Measurements from ENCODE around the gene LAIR1. TPM values are rescaled to one million over a fixed set of nuclear protein-coding genes. Genes with fewer than 3 reads are reported as not detected.

The LAIR1 gene
- total RNA-seq, 1 experiment from 2014 or later: 0.37 TPM

DNA sequence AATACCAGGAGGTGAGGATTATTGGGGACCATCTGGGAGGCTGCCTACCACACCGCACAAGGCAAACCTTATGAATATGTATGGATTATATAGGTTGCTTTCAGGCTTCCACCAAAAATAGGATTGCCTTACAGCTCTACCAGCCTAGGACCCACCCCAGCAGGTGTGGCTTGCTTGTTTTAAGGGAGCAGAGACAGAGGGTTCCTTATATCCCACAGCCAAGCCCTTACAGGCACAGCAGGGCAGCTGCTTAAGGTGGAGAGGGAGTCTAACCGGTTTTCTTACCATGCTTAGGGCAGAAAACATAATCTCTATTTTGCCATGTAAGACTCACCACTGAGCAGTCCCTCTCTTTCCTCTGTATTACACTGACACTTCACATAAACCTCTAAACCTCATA lies 34.5 kb upstream of the LAIR1 start:
- peaks cover 5% of the 10 kb centered on the region for H3K9me3 Mint-ChIP-seq
- CTCF ChIA-PET: interaction anchor here (0.9 kb wide), 1 partner anchor 40 kb away, joined by 4 read pairs; no protein-coding TSS in a partner anchor
- H3K27ac Mint-ChIP-seq: no peak overlapping the region
- no peak for ATAC-seq
- H3K36me3 Mint-ChIP-seq: no peaks in the 10 kb centered on the region
- no peak for TF ChIP-seq GRHL2 (CRISPR knock-in tag; IDR thresholded peaks at IDR 0.05; ENCODE audit: insufficient replicate concordance, severe bottlenecking)
- TF ChIP-seq MXD4 (CRISPR knock-in tag; IDR thresholded peaks at IDR 0.05; ENCODE audit: borderline replicate concordance): no peak
- H3K4me3 Mint-ChIP-seq: no peak overlapping the region
- peaks cover 4% of the 10 kb centered on the region for H3K4me1 Mint-ChIP-seq
- POLR2A ChIA-PET: no interaction called here
- DNase-seq (ENCODE audit: low spot score): no peak
- peaks cover 6% of the 10 kb centered on the region for H3K27me3 Mint-ChIP-seq (ENCODE audit: low read depth)

DNA sequence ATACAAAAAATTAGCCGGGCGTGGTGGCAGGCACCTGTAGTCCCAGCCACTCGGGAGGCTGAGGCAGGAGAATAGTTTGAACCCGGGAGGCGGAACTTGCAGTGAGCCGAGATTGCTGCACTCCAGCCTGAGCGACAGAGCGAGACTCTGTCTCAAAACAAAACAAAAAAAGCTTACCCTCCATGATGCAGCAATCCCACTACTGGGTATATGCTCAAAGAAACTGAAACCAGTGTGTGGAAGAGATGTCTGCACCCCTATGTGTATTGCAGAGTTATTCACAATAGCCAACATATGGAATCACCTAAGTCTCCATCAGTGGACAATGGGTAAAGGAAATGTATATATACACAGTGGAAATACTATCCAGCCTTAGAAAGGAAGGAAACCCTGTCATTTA lies 31.0 kb upstream of the LAIR1 start:
- TF ChIP-seq, protein P1, sequence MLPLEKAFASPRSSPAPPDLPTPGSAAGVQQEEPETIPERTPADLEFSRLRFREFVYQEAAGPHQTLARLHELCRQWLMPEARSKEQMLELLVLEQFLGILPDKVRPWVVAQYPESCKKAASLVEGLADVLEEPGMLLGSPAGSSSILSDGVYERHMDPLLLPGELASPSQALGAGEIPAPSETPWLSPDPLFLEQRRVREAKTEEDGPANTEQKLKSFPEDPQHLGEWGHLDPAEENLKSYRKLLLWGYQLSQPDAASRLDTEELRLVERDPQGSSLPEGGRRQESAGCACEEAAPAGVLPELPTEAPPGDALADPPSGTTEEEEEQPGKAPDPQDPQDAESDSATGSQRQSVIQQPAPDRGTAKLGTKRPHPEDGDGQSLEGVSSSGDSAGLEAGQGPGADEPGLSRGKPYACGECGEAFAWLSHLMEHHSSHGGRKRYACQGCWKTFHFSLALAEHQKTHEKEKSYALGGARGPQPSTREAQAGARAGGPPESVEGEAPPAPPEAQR (CRISPR knock-in tag; IDR thresholded peaks at IDR 0.05): no peak
- TF ChIP-seq, protein P2, sequence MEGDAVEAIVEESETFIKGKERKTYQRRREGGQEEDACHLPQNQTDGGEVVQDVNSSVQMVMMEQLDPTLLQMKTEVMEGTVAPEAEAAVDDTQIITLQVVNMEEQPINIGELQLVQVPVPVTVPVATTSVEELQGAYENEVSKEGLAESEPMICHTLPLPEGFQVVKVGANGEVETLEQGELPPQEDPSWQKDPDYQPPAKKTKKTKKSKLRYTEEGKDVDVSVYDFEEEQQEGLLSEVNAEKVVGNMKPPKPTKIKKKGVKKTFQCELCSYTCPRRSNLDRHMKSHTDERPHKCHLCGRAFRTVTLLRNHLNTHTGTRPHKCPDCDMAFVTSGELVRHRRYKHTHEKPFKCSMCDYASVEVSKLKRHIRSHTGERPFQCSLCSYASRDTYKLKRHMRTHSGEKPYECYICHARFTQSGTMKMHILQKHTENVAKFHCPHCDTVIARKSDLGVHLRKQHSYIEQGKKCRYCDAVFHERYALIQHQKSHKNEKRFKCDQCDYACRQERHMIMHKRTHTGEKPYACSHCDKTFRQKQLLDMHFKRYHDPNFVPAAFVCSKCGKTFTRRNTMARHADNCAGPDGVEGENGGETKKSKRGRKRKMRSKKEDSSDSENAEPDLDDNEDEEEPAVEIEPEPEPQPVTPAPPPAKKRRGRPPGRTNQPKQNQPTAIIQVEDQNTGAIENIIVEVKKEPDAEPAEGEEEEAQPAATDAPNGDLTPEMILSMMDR (IDR thresholded peaks at IDR 0.05): no peak
- TF ChIP-seq TEAD1 (CRISPR knock-in tag; IDR thresholded peaks at IDR 0.05) (no peak), RELA (CRISPR knock-in tag; IDR thresholded peaks at IDR 0.05; ENCODE audit: borderline replicate concordance) (no peak), NFATC4 (CRISPR knock-in tag; IDR thresholded peaks at IDR 0.05) (no peak)
- TF ChIP-seq, protein P3, sequence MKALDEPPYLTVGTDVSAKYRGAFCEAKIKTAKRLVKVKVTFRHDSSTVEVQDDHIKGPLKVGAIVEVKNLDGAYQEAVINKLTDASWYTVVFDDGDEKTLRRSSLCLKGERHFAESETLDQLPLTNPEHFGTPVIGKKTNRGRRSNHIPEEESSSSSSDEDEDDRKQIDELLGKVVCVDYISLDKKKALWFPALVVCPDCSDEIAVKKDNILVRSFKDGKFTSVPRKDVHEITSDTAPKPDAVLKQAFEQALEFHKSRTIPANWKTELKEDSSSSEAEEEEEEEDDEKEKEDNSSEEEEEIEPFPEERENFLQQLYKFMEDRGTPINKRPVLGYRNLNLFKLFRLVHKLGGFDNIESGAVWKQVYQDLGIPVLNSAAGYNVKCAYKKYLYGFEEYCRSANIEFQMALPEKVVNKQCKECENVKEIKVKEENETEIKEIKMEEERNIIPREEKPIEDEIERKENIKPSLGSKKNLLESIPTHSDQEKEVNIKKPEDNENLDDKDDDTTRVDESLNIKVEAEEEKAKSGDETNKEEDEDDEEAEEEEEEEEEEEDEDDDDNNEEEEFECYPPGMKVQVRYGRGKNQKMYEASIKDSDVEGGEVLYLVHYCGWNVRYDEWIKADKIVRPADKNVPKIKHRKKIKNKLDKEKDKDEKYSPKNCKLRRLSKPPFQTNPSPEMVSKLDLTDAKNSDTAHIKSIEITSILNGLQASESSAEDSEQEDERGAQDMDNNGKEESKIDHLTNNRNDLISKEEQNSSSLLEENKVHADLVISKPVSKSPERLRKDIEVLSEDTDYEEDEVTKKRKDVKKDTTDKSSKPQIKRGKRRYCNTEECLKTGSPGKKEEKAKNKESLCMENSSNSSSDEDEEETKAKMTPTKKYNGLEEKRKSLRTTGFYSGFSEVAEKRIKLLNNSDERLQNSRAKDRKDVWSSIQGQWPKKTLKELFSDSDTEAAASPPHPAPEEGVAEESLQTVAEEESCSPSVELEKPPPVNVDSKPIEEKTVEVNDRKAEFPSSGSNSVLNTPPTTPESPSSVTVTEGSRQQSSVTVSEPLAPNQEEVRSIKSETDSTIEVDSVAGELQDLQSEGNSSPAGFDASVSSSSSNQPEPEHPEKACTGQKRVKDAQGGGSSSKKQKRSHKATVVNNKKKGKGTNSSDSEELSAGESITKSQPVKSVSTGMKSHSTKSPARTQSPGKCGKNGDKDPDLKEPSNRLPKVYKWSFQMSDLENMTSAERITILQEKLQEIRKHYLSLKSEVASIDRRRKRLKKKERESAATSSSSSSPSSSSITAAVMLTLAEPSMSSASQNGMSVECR (CRISPR knock-in tag; IDR thresholded peaks at IDR 0.05; ENCODE audit: borderline replicate concordance): no peak
- Mint-ChIP-seq H3K27ac (no peak overlapping the region), H3K4me1 (peaks cover 14% of the 10 kb centered on the region), H3K9me3 (peaks cover 5% of the 10 kb centered on the region), H3K4me3 (no peak overlapping the region), H3K36me3 (no peaks in the 10 kb centered on the region), H3K27me3 (ENCODE audit: low read depth) (peaks cover 18% of the 10 kb centered on the region)
- no peak for DNase-seq (ENCODE audit: low spot score)
- ATAC-seq: no peak
- ChIA-PET POLR2A (no interaction called here), CTCF (no interaction called here)

DNA sequence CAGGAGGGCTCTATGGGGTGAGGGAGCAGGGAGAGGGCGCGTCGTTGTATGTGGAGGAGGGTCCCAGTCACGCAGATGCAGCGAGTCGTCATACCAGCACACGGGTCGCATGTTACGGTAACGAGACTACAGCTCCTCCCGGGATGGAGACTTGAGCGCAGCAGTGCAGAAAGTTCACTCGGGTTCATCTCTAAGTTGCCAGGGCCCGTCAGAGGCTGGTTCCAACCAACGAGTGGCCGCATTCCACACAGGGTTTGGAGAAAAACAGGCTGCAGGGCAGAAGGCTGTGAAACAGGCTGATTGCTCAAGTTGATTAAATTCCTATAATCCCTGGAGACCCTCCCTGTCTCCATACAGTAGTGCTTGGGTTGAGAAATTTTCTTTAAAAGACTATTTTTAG lies 28.6 kb upstream of the LAIR1 start:
- ATAC-seq: no peak
- peaks cover 22% of the 10 kb centered on the region for H3K4me1 Mint-ChIP-seq
- no peak overlapping the region for H3K4me3 Mint-ChIP-seq
- ChIA-PET POLR2A (no interaction called here), CTCF (interaction anchor here (4.0 kb wide), 1 partner anchor 27 kb away, joined by 66 read pairs; no protein-coding TSS in a partner anchor)
- H3K9me3 Mint-ChIP-seq: no peaks in the 10 kb centered on the region
- H3K27ac Mint-ChIP-seq: no peak overlapping the region
- DNase-seq (ENCODE audit: low spot score): no peak
- TF ChIP-seq, protein P4, sequence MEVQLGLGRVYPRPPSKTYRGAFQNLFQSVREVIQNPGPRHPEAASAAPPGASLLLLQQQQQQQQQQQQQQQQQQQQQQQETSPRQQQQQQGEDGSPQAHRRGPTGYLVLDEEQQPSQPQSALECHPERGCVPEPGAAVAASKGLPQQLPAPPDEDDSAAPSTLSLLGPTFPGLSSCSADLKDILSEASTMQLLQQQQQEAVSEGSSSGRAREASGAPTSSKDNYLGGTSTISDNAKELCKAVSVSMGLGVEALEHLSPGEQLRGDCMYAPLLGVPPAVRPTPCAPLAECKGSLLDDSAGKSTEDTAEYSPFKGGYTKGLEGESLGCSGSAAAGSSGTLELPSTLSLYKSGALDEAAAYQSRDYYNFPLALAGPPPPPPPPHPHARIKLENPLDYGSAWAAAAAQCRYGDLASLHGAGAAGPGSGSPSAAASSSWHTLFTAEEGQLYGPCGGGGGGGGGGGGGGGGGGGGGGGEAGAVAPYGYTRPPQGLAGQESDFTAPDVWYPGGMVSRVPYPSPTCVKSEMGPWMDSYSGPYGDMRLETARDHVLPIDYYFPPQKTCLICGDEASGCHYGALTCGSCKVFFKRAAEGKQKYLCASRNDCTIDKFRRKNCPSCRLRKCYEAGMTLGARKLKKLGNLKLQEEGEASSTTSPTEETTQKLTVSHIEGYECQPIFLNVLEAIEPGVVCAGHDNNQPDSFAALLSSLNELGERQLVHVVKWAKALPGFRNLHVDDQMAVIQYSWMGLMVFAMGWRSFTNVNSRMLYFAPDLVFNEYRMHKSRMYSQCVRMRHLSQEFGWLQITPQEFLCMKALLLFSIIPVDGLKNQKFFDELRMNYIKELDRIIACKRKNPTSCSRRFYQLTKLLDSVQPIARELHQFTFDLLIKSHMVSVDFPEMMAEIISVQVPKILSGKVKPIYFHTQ (CRISPR knock-in tag; IDR thresholded peaks at IDR 0.05): no peak
- TF ChIP-seq KAT7 (CRISPR knock-in tag; IDR thresholded peaks at IDR 0.05; ENCODE audit: borderline replicate concordance) (no peak), TP53 (CRISPR knock-in tag; IDR thresholded peaks at IDR 0.05) (no peak), CBFB (CRISPR knock-in tag; IDR thresholded peaks at IDR 0.05; ENCODE audit: low read depth) (no peak), RELA (CRISPR knock-in tag; IDR thresholded peaks at IDR 0.05; ENCODE audit: borderline replicate concordance) (no peak), ZNF138 (CRISPR knock-in tag; conservative IDR thresholded peaks at IDR 0.05) (no peak), SMAD3 (CRISPR knock-in tag; IDR thresholded peaks at IDR 0.05; ENCODE audit: borderline replicate concordance) (no peak)
- peaks cover 29% of the 10 kb centered on the region for H3K27me3 Mint-ChIP-seq (ENCODE audit: low read depth)
- H3K36me3 Mint-ChIP-seq: no peaks in the 10 kb centered on the region
